GM12878 (cell line): ENCODE results near the gene CDCA7L. TPM values are rescaled to one million over a fixed set of nuclear protein-coding genes. Genes with fewer than 3 reads are reported as not detected.

Source experiments
- ATAC-seq: fragments of 200-7000 bp; cut with Tn5 transposase; 3 replicates; pipeline ENCODE4 v1.9.1; 2020; ENCODE audit warnings: mild to moderate bottlenecking, moderate library complexity
- BruUV-seq: library from RNA; stranded (reverse); fragments of 400-500 nt; replicated peaks from 2 replicates; lab custom pipeline; 2021; lab: Mats Ljungman, UMichigan
- CTCF ChIA-PET: fragments of 300-600 bp; sonication (Branson Sonifier 250); formaldehyde crosslinking; extraction: SDS; loops from one replicate; lab custom pipeline; 2021; ENCODE audit warnings: inconsistent platforms; lab: Yijun Ruan, JAX
- POLR2A ChIA-PET: fragments of 350-600 bp; formaldehyde crosslinking; extraction: SDS; loops from one replicate; lab custom pipeline; 2021; ENCODE audit warnings: inconsistent platforms; lab: Charles Lee
- RAD21 ChIA-PET: fragments of 300-600 bp; sonication (Branson Sonifier 250); formaldehyde crosslinking; loops from one replicate; lab custom pipeline; 2023; ENCODE audit warnings: antibody characterized with exemption; ENCODE audit not compliant: unreplicated experiment; lab: Charles Lee
- SMC1A ChIA-PET: fragments of 300-600 bp; sonication (Branson Sonifier 250); formaldehyde crosslinking; loops from one replicate; lab custom pipeline; 2023; ENCODE audit not compliant: unreplicated experiment, uncharacterized antibody; lab: Charles Lee
- DNase-seq: peaks from one replicate; pipeline ENCODE4 v3.0.0-alpha.2; 2011; ENCODE audit warnings: low read depth, low spot score
- FAIRE-seq: peaks from 3 replicates; lab custom pipeline; 2011; peaks lifted over from hg19 to GRCh38; lab: Jason Lieb, UNC
- H2AFZ ChIP-seq: 2 replicates; pipeline ENCODE4 v1.6.0; 2011; ENCODE audit warnings: low read depth, low read length, control low read depth; ENCODE audit not compliant: control insufficient read depth
- H3K27ac ChIP-seq: 2 replicates; pipeline ENCODE4 v1.5.1; 2011; ENCODE audit warnings: control low read depth; ENCODE audit not compliant: control insufficient read depth, insufficient read depth
- H3K27me3 ChIP-seq, 2 experiments: replicated peaks in 1 of 2; 2 replicates each; pipeline versions ENCODE4 v1.6.0 to v1.6.1; 2011; ENCODE audit warnings: low read length in 1 of 2; ENCODE audit not compliant: control insufficient read depth in 2 of 2, insufficient read depth in 2 of 2
- H3K36me3 ChIP-seq, 2 experiments: 2 replicates each; pipeline ENCODE4 v1.5.1; 2011; ENCODE audit warnings: low read length in 1 of 2; ENCODE audit not compliant: control insufficient read depth in 2 of 2, insufficient read depth in 2 of 2
- H3K4me1 ChIP-seq: 2 replicates; pipeline ENCODE4 v1.6.1; 2011; ENCODE audit warnings: mild to moderate bottlenecking, low read length, moderate library complexity, mixed read lengths; ENCODE audit not compliant: control insufficient read depth, insufficient read depth
- H3K4me2 ChIP-seq: 2 replicates; pipeline ENCODE4 v1.6.0; 2011; ENCODE audit warnings: control low read depth; ENCODE audit not compliant: control insufficient read depth, insufficient read depth
- H3K4me3 ChIP-seq: fragments of 200-600 bp; sonication (generic); 2 replicates; pipeline ENCODE4 v1.5.1; 2016
- H3K79me2 ChIP-seq: 2 replicates; pipeline ENCODE4 v1.6.0; 2011; ENCODE audit warnings: low read length; ENCODE audit not compliant: control insufficient read depth, insufficient read depth
- H3K9ac ChIP-seq: 2 replicates; pipeline ENCODE4 v1.8.0; 2011; ENCODE audit warnings: low read length, control low read depth, mixed read lengths; ENCODE audit not compliant: control insufficient read depth, insufficient read depth
- H3K9me3 ChIP-seq: replicated peaks from 3 replicates; pipeline ENCODE4 v1.5.1; 2011; ENCODE audit warnings: mild to moderate bottlenecking, low read length; ENCODE audit not compliant: control insufficient read depth, insufficient read depth
- H4K20me1 ChIP-seq: 2 replicates; pipeline ENCODE4 v1.6.0; 2011; ENCODE audit not compliant: control insufficient read depth, insufficient read depth
- BCL11A ChIP-seq: IDR thresholded peaks from 2 replicates; pipeline ENCODE4 v1.6.1; 2011; ENCODE audit warnings: low read depth, low read length
- BHLHE40 ChIP-seq, 2 experiments: fragments of 450-650 bp in 1 of 2; IDR thresholded peaks; 2 replicates each; pipeline ENCODE4 v1.6.1; 2011 to 2017; ENCODE audit warnings: low read depth in 2 of 2, borderline replicate concordance in 1 of 2, improper control_type of control experiment in 1 of 2, low read length in 1 of 2, mild to moderate bottlenecking in 1 of 2
- CREM ChIP-seq: IDR thresholded peaks from 2 replicates; pipeline ENCODE4 v1.6.1; 2014; ENCODE audit warnings: antibody characterized with exemption, low read depth
- EED ChIP-seq: sonication (generic); IDR thresholded peaks from 2 replicates; pipeline ENCODE4 v1.6.1; 2016; ENCODE audit warnings: antibody characterized with exemption, low read depth
- EP300 ChIP-seq, 2 experiments: fragments of 150-350 bp in 1 of 2; IDR thresholded peaks; 2 replicates each; pipeline ENCODE4 v1.6.1; 2011 to 2012; ENCODE audit warnings: low read depth in 2 of 2, low read length in 2 of 2, borderline replicate concordance in 1 of 2, improper control_type of control experiment in 1 of 2, inconsistent platforms in 1 of 2; ENCODE audit not compliant: control insufficient read depth in 1 of 2
- EZH2 ChIP-seq: IDR thresholded peaks from 2 replicates; pipeline ENCODE4 v1.6.1; 2012; ENCODE audit warnings: low read depth, mild to moderate bottlenecking, control low read depth, inconsistent platforms, low read length, borderline replicate concordance; ENCODE audit not compliant: control insufficient read depth
- HDGF ChIP-seq: fragments of 450-650 bp; IDR thresholded peaks from 2 replicates; pipeline ENCODE4 v1.6.1; 2016; ENCODE audit warnings: antibody characterized with exemption
- NFXL1 ChIP-seq: fragments of 450-650 bp; IDR thresholded peaks from 2 replicates; pipeline ENCODE4 v1.6.1; 2017; ENCODE audit warnings: antibody characterized with exemption, mild to moderate bottlenecking, borderline replicate concordance
- NR2C1 ChIP-seq: fragments of 450-650 bp; IDR thresholded peaks from 2 replicates; pipeline ENCODE4 v1.6.1; 2017; ENCODE audit warnings: antibody characterized with exemption, mild to moderate bottlenecking, moderate library complexity
- POLR2A ChIP-seq: IDR thresholded peaks from 2 replicates; pipeline ENCODE4 v1.6.1; 2011; ENCODE audit warnings: low read depth, mild to moderate bottlenecking, low read length
- POU2F2 ChIP-seq: IDR thresholded peaks from 3 replicates; pipeline ENCODE4 v1.6.1; 2011; ENCODE audit warnings: low read depth, mild to moderate bottlenecking, low read length, borderline replicate concordance
- SKIL ChIP-seq: fragments of 450-650 bp; IDR thresholded peaks from 2 replicates; pipeline ENCODE4 v1.6.1; 2017; ENCODE audit warnings: mild to moderate bottlenecking, low read depth, inconsistent platforms; ENCODE audit not compliant: poor library complexity, severe bottlenecking
- SMC3 ChIP-seq: IDR thresholded peaks from 2 replicates; pipeline ENCODE4 v1.6.1; 2011; ENCODE audit warnings: low read length, improper control_type of control experiment, borderline replicate concordance
- STAT1 ChIP-seq: fragments of 450-650 bp; conservative IDR thresholded peaks from 2 replicates; pipeline ENCODE4 v1.6.1; 2014; ENCODE audit warnings: antibody characterized with exemption, mild to moderate bottlenecking
- SUPT20H ChIP-seq: IDR thresholded peaks from 2 replicates; pipeline ENCODE4 v1.6.1; 2011; ENCODE audit warnings: low read depth, mild to moderate bottlenecking, low read length, moderate library complexity, borderline replicate concordance; ENCODE audit not compliant: control insufficient read depth
- TCF3 ChIP-seq: IDR thresholded peaks from 2 replicates; pipeline ENCODE4 v1.6.1; 2012; ENCODE audit warnings: low read depth, mild to moderate bottlenecking, low read length, borderline replicate concordance; ENCODE audit not compliant: insufficient read depth
- ZBED1 ChIP-seq: IDR thresholded peaks from 2 replicates; pipeline ENCODE4 v1.6.1; 2016; ENCODE audit warnings: borderline replicate concordance
- WGBS: methylation state at CpG from one replicate; pipeline ENCODE4 v1.1.6; 2016; ENCODE audit warnings: low lambda C conversion rate; ENCODE audit not compliant: insufficient replicate concordance, insufficient coverage; ENCODE audit errors: missing lambda C conversion rate; 5-methylcytosine and 5-hydroxymethylcytosine counted together
- in situ Hi-C: fragments of 300-500 bp; cut with MboI; formaldehyde crosslinking; loops from 9 replicates; pipeline ENCODE4 v1.14.3; 2018; ENCODE audit warnings: mixed read lengths
- intact Hi-C: fragments of 100-400 bp; cut with micrococcal nuclease; formaldehyde crosslinking; loops from one replicate; pipeline ENCODE4 v1.14.2; 2022; ENCODE audit not compliant: unreplicated experiment
- polyA plus RNA-seq, 11 experiments: library from polyadenylated mRNA; depleted of rRNA in 4 of 11; unstranded in 6 of 11; stranded (reverse) in 5 of 11; fragments of >200 nt; fragmentation: Nextera tagmentation in 4 of 11; fragmentation: Illumina TruSeq in 1 of 11; extraction: Ambion mirVana in 4 of 11; extraction: Trizol in 1 of 11; gene quantifications; 1 replicate in 1 of 11; 2 replicates in 10 of 11; pipeline versions ENCODE4 v1.2.1 to v1.2.3, GENCODE V29; 2011 to 2016; ENCODE audit warnings: inconsistent platforms in 2 of 11, missing spikeins in 2 of 11, low read depth in 1 of 11
- total RNA-seq, 4 experiments: library from RNA; depleted of rRNA in 3 of 4; stranded (reverse); fragments of >200 nt in 3 of 4; fragmentation: Illumina TruSeq in 1 of 4; extraction: Trizol in 1 of 4; gene quantifications; 2 replicates each; pipeline versions ENCODE4 v1.2.1 to v1.2.3, GENCODE V29; 2013 to 2021
- TF ChIP-seq, protein P1 (sequence below): fragments of 450-650 bp; formaldehyde crosslinking; IDR thresholded peaks from 2 replicates; pipeline ENCODE4 v1.5.0; 2022; ENCODE audit warnings: mild to moderate bottlenecking, missing genetic modification characterization
- TF ChIP-seq, protein P2 (sequence below): IDR thresholded peaks from 2 replicates; pipeline ENCODE4 v1.6.1; 2012; ENCODE audit warnings: low read length, inconsistent platforms

The CDCA7L gene
- total and polyA plus RNA-seq, 10 of the 15 experiments (the other 5 are each of a cell fraction or from before 2014, with no cell fraction given): 30.3 to 92.2 (median 68.5) TPM

GRCh38 chr7:21926448-21926847 is 19.3 kb downstream of the CDCA7L start:
- ChIA-PET RAD21 (no interaction called here), CTCF (interaction anchor here (1.3 kb wide), 1 partner anchor 16 kb away, joined by 3 read pairs; no protein-coding TSS in a partner anchor), POLR2A (no interaction called here), SMC1A (interaction anchor here (0.7 to 1.9 kb wide), 6 partner anchors 10 to 57 kb away, joined by 3 to 6 read pairs (median 4); partner anchors contain the start of gene CDCA7L)
- BruUV-seq: no TSS peak
- H3K9me3 ChIP-seq: no peaks in the 10 kb centered on the region; the same call in 2 of the 3 replicates
- in situ Hi-C loops (loop anchor here (25.0 kb wide), 1 partner anchor 1689 kb away; no protein-coding TSS in a partner anchor), intact Hi-C loops (no loop called here)
- ATAC-seq: no peak
- 65% methylated on average over 1 of the region's 1 CpG for WGBS
- H3K36me3 ChIP-seq: no peaks in the 10 kb centered on the region; a peak in 1 of 4 replicates
- H3K9ac ChIP-seq: no peak overlapping the region
- peaks cover 1% of the 10 kb centered on the region for H3K79me2 ChIP-seq
- no peak for FAIRE-seq
- H3K4me3 ChIP-seq: no peak overlapping the region
- H3K27me3 ChIP-seq: no peaks in the 10 kb centered on the region
- no peaks in the 10 kb centered on the region for H4K20me1 ChIP-seq
- H3K4me1 ChIP-seq: no peaks in the 10 kb centered on the region
- no peak overlapping the region for H3K27ac ChIP-seq
- H3K4me2 ChIP-seq: no peak overlapping the region
- DNase-seq: no peak
- no peak overlapping the region for H2AFZ ChIP-seq
- no peak for TF ChIP-seq BCL11A
- no peak for TF ChIP-seq POLR2A
- no peak for TF ChIP-seq POU2F2
- TF ChIP-seq, protein P1, sequence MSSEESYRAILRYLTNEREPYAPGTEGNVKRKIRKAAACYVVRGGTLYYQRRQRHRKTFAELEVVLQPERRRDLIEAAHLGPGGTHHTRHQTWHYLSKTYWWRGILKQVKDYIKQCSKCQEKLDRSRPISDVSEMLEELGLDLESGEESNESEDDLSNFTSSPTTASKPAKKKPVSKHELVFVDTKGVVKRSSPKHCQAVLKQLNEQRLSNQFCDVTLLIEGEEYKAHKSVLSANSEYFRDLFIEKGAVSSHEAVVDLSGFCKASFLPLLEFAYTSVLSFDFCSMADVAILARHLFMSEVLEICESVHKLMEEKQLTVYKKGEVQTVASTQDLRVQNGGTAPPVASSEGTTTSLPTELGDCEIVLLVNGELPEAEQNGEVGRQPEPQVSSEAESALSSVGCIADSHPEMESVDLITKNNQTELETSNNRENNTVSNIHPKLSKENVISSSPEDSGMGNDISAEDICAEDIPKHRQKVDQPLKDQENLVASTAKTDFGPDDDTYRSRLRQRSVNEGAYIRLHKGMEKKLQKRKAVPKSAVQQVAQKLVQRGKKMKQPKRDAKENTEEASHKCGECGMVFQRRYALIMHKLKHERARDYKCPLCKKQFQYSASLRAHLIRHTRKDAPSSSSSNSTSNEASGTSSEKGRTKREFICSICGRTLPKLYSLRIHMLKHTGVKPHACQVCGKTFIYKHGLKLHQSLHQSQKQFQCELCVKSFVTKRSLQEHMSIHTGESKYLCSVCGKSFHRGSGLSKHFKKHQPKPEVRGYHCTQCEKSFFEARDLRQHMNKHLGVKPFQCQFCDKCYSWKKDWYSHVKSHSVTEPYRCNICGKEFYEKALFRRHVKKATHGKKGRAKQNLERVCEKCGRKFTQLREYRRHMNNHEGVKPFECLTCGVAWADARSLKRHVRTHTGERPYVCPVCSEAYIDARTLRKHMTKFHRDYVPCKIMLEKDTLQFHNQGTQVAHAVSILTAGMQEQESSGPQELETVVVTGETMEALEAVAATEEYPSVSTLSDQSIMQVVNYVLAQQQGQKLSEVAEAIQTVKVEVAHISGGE (CRISPR knock-in tag): no peak
- TF ChIP-seq EED: no peak
- no peak for TF ChIP-seq STAT1
- TF ChIP-seq, protein P2, sequence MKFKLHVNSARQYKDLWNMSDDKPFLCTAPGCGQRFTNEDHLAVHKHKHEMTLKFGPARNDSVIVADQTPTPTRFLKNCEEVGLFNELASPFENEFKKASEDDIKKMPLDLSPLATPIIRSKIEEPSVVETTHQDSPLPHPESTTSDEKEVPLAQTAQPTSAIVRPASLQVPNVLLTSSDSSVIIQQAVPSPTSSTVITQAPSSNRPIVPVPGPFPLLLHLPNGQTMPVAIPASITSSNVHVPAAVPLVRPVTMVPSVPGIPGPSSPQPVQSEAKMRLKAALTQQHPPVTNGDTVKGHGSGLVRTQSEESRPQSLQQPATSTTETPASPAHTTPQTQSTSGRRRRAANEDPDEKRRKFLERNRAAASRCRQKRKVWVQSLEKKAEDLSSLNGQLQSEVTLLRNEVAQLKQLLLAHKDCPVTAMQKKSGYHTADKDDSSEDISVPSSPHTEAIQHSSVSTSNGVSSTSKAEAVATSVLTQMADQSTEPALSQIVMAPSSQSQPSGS: no peak
- no peak for TF ChIP-seq SKIL
- no peak for TF ChIP-seq BHLHE40 (IDR thresholded peaks at IDR 0.05; ENCODE audit: borderline replicate concordance in 1 of 2, low read depth in 2 of 2, low read length in 1 of 2)
- TF ChIP-seq SMC3: no peak
- TF ChIP-seq NFXL1: no peak
- no peak for TF ChIP-seq CREM
- TF ChIP-seq ZBED1: no peak
- no peak for TF ChIP-seq TCF3
- TF ChIP-seq NR2C1: no peak
- no peak for TF ChIP-seq HDGF
- TF ChIP-seq EP300 (IDR thresholded peaks at IDR 0.05; ENCODE audit: borderline replicate concordance in 1 of 2, control insufficient read depth in 1 of 2, low read depth in 2 of 2, low read length in 2 of 2): no peak
- TF ChIP-seq SUPT20H: no peak
- no peak for TF ChIP-seq EZH2
